ENCODE results near the gene STAG3.
"Not testable (repeated sequence)": the region's sequence is repeated elsewhere in the genome, so short reads cannot be mapped to it uniquely, and the experiment has no call there.

Gene STAG3

DNA sequence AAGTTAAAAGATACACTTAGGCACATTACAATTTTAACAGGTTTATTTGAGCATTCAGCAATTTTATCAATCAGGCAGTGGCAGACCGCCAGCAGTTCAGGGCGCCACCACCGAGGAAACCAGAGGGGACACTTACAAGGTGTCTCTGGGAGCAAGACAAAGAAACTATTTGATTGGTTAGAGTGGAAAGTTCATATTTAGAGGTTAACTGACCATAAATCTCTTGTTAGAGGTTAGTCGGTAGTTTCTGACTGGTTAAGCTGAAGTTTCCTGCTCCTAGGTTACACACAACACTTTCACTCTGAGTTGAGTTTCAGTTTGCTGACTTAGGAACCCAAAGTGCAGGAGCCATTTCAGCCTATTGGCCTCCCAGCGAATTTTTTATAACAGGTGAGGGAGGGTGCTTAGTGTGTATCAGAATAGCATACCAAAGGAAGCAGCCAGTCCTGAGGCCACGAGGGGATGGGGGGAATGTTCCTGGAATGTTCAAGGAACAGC, 31.2 kb downstream of the STAG3 start:
- H3K36me3 Mint-ChIP-seq (ENCODE audit: low read depth) = no peaks in the 10 kb centered on the region
- H3K4me1 Mint-ChIP-seq (ENCODE audit: low read depth) = peaks cover 51% of the 10 kb centered on the region
- no peaks in the 10 kb centered on the region for H3K9me3 Mint-ChIP-seq
- peak overlapping the region; percentile 82 for H3K27ac Mint-ChIP-seq
- no peaks in the 10 kb centered on the region for H3K27me3 Mint-ChIP-seq
- H3K4me3 Mint-ChIP-seq = peak overlapping the region; percentile 64

DNA sequence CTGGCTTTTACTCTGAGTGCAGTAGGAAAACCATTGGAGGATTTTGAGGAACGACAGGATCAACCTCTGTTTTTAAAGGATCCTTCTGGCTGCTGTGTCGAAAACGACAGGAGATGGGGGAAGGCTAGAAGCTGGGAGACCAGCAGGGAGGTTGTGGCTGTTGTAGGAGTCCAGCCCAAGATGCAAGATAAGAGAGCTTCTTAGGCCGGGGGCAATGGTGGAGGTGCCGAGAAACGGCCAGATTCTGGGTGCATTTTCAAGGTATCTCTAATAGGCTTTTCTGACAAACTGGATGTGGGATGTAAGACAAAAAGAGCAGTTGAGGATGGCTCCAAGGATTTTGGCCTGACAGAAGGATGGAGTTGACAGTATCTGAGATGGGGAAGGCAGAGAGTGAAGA, 31.8 kb downstream of the STAG3 start:
- Mint-ChIP-seq H3K9me3 (no peaks in the 10 kb centered on the region), H3K27me3 (no peaks in the 10 kb centered on the region), H3K27ac (peak overlapping the region; percentile 65), H3K36me3 (ENCODE audit: low read depth) (no peaks in the 10 kb centered on the region), H3K4me3 (peak overlapping the region; percentile 64), H3K4me1 (ENCODE audit: low read depth) (peaks cover 56% of the 10 kb centered on the region)

DNA sequence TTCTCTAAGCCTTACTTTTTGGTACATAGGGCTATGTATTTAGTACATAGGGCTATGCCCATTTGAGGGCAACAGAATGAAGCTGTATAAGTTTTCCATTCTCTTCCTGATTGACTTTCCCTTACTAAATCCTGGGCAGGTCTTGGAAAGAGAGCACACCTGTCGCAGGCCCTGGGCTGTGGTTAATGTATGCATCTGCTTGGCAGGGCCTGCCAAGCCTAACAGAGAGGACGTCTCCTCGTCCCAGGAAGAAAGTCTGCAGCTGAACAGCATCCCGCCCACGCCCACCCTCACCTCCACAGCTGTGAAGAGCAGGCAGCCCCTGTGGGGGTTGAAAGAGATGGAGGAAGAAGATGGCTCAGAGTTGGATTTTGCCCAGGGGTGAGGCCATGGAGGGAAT, 33.1 kb downstream of the STAG3 start:
- peak overlapping the region; percentile 77 for H3K4me3 Mint-ChIP-seq
- H3K36me3 Mint-ChIP-seq (ENCODE audit: low read depth) = no peaks in the 10 kb centered on the region
- no peaks in the 10 kb centered on the region for H3K27me3 Mint-ChIP-seq
- no peaks in the 10 kb centered on the region for H3K9me3 Mint-ChIP-seq
- no peak overlapping the region for H3K27ac Mint-ChIP-seq
- H3K4me1 Mint-ChIP-seq (ENCODE audit: low read depth) = peaks cover 69% of the 10 kb centered on the region

DNA sequence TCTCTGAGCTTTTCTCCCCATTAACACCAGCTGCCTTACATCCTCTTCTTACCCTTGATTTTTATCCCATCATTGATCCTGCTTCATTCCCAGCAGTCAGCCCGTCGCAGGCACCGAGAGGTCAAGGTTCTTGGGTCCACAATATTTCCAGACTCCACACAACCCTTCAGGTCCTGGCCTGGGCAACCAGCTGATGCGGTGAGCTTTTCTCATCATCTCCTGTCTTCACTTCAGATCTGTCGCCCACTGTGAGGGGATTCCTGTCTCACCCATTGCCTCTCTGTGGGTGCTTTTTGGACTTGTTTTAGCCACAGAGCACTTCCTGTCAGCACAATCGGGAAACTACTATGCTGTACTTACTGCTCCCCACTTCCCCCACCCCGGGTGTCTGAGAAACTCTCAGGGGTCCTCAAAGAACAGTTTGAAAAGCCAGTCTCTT, 33.6 kb downstream of the STAG3 start:
- H3K36me3 Mint-ChIP-seq (ENCODE audit: low read depth) = no peaks in the 10 kb centered on the region
- peaks cover 73% of the 10 kb centered on the region for H3K4me1 Mint-ChIP-seq (ENCODE audit: low read depth)

DNA sequence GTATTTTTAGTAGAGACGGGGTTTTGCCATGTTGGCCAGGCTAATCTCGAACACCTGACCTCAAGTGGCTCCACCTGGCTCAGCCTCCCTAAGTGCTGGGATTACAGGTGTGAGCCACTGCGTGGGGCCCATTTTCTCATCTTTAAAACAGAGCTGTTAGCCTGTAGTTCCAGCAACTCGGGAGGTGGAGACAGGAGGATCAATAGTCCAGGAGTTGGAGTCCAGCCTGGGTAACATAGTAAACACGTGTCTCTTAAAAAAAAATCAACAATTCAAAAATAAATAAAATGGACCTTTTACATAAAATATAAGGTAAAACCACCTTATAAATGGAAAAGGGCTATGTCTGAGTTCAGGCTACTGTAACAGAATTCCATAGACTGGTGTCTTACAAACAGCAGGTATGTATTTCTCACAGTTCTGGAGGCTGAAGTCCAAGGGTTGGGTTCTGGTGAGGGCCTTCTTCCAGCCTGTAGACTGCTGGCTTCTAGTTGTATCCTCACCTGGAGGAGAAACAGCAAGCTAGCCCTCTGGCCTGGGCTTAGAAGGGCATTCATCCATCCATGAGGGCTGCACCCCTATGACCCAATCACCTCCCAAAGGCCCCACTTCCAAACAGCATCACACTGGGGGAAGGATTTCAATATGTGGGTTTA, 35.0 kb downstream of the STAG3 start:
- Mint-ChIP-seq H3K4me3 (no peak overlapping the region), H3K27me3 (no peaks in the 10 kb centered on the region), H3K36me3 (ENCODE audit: low read depth) (no peaks in the 10 kb centered on the region), H3K9me3 (no peaks in the 10 kb centered on the region), H3K4me1 (ENCODE audit: low read depth) (peaks cover 87% of the 10 kb centered on the region), H3K27ac (no peak overlapping the region)

More for the DNA sequence above, 33.6 kb downstream of the STAG3 start:
- Mint-ChIP-seq H3K4me3 (peak overlapping the region; percentile 77), H3K27ac (peak overlapping the region; percentile 87), H3K9me3 (no peaks in the 10 kb centered on the region), H3K27me3 (no peaks in the 10 kb centered on the region)

DNA sequence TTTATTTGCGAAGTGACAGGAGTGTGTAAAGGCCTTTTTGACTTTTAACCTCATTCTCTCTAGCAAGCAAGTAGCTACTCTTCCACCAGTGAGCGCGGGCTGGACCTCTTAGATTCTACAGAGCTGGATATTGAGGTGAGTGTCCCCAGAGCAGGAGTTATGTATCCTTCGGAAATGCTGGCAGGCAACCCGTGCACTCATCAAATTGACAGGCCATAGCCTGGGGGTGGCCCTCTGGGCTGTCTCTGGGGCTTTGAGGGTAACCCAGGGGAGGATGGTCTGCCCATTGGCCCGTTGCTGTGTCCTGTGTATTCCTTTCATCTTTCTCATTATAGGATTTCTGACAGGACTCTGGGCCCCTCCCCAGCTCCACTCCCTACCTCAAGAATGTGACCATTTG, 36.0 kb downstream of the STAG3 start:
- no peak overlapping the region for H3K4me3 Mint-ChIP-seq
- H3K27ac Mint-ChIP-seq = no peak overlapping the region
- no peaks in the 10 kb centered on the region for H3K36me3 Mint-ChIP-seq (ENCODE audit: low read depth)
- peaks cover 83% of the 10 kb centered on the region for H3K4me1 Mint-ChIP-seq (ENCODE audit: low read depth)
- H3K9me3 Mint-ChIP-seq = no peaks in the 10 kb centered on the region
- H3K27me3 Mint-ChIP-seq = no peaks in the 10 kb centered on the region

DNA sequence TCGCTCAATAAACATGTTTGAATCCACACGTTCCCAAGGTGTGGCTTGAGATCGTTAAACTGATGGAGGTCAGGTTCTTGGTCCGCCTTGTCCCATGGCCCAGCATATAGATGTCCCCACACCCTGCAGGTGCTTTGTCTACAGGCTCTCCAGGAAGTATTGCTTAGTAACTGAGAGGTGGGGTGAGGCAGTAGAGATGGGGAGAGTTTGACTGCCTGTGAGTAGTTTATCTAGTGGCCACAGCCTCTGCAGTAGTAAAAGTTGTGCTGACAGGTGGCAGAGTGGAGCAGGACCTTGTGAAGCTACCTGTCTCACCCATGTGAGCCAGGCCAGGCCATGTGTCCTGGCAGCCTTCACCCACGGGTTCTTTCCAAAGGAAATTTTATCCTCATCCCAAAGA, 36.6 kb downstream of the STAG3 start:
- not testable (repeated sequence) for H3K36me3 Mint-ChIP-seq (ENCODE audit: low read depth); H3K27me3 Mint-ChIP-seq; H3K4me3 Mint-ChIP-seq; H3K9me3 Mint-ChIP-seq
- peaks cover 83% of the 10 kb centered on the region for H3K4me1 Mint-ChIP-seq (ENCODE audit: low read depth)
- peak overlapping the region; percentile 38 for H3K27ac Mint-ChIP-seq

DNA sequence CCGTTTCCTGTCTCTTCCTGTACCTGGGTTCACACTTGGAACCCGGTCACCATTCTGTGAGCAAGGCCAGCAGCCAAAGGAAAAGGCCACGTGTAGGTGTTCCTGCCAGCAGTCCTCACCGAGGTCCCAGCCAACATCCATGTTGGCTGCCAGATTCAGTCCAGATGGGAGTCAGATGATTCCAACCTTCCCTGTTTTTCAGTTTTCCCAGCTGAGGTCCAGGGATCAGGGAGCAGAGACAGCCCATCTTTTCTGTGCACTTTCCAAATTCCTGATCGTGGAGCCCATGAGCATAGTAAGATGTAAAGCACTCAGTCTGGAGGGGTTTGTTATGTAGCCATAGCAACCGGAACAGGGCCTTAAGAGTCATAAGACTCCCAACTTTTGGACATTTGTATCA, 38.2 kb downstream of the STAG3 start:
- peaks cover 74% of the 10 kb centered on the region for H3K4me1 Mint-ChIP-seq (ENCODE audit: low read depth)
- no peaks in the 10 kb centered on the region for H3K9me3 Mint-ChIP-seq
- H3K36me3 Mint-ChIP-seq (ENCODE audit: low read depth) = peaks cover 5% of the 10 kb centered on the region
- no peak overlapping the region for H3K4me3 Mint-ChIP-seq
- H3K27me3 Mint-ChIP-seq = no peaks in the 10 kb centered on the region
- H3K27ac Mint-ChIP-seq = no peak overlapping the region

DNA sequence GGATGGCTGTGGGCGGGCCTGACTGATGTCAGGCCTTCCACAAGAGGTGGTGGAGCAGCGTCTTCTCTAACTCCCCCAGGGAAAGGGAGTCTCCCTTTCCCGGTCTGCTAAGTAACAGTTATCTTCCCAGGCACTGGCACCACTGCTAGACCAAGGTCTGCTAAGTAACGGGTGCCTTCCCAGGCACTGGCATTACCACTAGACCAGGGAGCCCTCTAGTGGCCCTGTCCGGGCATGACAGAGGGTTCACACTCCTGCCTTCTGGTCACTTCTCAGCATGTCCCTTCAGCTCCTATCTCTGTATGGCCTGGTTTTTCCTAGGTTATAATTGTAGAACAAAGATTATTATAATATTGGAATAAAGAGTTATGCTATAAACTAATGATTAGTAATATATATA, 40.2 kb downstream of the STAG3 start:
- not testable (repeated sequence) for H3K27ac Mint-ChIP-seq, H3K27me3 Mint-ChIP-seq, H3K9me3 Mint-ChIP-seq
- H3K36me3 Mint-ChIP-seq (ENCODE audit: low read depth) = peaks cover 26% of the 10 kb centered on the region
- peak overlapping the region; percentile 64 for H3K4me3 Mint-ChIP-seq
- H3K4me1 Mint-ChIP-seq (ENCODE audit: low read depth) = peaks cover 80% of the 10 kb centered on the region

DNA sequence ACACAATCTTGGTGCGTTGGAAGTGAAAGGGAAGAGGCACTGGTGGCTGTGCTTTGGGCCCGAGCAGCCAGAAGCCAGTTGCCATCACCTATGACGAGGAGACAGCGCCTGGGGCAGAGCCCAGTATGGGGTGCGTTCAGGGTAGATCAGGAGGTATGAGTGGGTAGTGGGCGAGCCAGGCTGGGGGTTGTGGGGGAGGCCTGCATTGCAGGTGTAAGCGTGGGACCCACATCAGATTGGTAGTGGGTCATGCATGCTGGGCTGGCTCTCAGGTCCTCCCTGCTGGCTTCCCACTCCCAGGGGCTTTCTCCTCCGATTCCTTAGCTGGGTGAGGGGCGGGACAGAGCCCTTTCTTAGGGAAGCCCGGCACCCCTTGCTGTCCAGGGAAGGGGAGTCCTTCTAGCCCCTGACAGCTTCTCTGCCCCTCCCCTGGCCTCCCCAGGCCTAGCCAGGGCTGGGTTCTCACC, 41.6 kb downstream of the STAG3 start:
- Mint-ChIP-seq H3K9me3 (no peaks in the 10 kb centered on the region), H3K4me1 (ENCODE audit: low read depth) (peaks cover 83% of the 10 kb centered on the region), H3K4me3 (peak overlapping the region; percentile 95), H3K27ac (peak overlapping the region; percentile 92), H3K27me3 (no peaks in the 10 kb centered on the region), H3K36me3 (ENCODE audit: low read depth) (peaks cover 36% of the 10 kb centered on the region)

DNA sequence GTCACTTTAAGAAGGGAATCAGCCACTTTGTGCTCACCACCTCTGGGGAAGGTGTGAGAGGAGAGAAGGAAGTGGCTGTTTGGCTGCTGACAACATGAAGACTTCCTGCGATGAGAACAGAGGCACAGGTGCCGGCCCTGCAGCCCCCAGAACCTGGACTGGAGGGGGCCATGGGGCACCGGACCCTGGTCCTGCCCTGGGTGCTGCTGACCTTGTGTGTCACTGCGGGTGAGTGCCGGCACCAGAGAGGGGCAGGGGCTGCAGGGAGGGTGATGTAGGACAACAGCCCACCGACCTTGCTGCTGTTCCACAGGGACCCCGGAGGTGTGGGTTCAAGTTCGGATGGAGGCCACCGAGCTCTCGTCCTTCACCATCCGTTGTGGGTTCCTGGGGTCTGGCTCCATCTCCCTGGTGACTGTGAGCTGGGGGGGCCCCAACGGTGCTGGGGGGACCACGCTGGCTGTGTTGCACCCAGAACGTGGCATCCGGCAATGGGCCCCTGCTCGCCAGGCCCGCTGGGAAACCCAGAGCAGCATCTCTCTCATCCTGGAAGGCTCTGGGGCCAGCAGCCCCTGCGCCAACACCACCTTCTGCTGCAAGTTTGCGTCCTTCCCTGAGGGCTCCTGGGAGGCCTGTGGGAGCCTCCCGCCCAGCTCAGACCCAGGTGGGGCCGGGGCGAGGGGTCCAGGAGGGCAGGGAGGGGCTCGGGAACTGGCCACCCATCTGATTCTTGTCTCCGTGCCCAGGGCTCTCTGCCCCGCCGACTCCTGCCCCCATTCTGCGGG, 42.3 kb downstream of the STAG3 start, which contains the start of gene PVRIG:
Gene PVRIG (plus strand): TSS at position 149 of the 785 bp plus-strand sequence. CDS start 22 bp downstream, at position 171.
- peaks cover 83% of the 10 kb centered on the region for H3K4me1 Mint-ChIP-seq (ENCODE audit: low read depth)
- H3K27ac Mint-ChIP-seq = peak within 1 kb of the TSS; percentile 92
- H3K9me3 Mint-ChIP-seq, H3K27me3 Mint-ChIP-seq: not testable (repeated sequence)
- peaks cover 38% of the 10 kb centered on the region for H3K36me3 Mint-ChIP-seq (ENCODE audit: low read depth)
- peak within 1 kb of the TSS; percentile 95 for H3K4me3 Mint-ChIP-seq

DNA sequence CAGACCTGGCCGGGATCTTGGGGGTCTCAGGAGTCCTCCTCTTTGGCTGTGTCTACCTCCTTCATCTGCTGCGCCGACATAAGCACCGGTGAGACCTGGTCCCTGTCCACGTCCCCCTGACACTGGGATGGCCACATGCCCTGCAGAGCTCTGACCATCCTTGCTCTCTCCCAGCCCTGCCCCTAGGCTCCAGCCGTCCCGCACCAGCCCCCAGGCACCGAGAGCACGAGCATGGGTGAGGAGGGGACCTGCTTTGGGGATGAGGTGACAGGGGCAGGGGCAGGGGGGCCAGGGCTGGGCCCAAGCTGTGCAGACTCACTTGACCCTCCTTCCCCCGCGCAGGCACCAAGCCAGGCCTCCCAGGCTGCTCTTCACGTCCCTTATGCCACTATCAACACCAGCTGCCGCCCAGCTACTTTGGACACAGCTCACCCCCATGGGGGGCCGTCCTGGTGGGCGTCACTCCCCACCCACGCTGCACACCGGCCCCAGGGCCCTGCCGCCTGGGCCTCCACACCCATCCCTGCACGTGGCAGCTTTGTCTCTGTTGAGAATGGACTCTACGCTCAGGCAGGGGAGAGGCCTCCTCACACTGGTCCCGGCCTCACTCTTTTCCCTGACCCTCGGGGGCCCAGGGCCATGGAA, 43.0 kb downstream of the STAG3 start:
- Mint-ChIP-seq H3K36me3 (ENCODE audit: low read depth) (peaks cover 44% of the 10 kb centered on the region), H3K27ac (peak overlapping the region; percentile 92), H3K27me3 (no peaks in the 10 kb centered on the region), H3K9me3 (no peaks in the 10 kb centered on the region), H3K4me3 (peak overlapping the region; percentile 95), H3K4me1 (ENCODE audit: low read depth) (peaks cover 82% of the 10 kb centered on the region)

DNA sequence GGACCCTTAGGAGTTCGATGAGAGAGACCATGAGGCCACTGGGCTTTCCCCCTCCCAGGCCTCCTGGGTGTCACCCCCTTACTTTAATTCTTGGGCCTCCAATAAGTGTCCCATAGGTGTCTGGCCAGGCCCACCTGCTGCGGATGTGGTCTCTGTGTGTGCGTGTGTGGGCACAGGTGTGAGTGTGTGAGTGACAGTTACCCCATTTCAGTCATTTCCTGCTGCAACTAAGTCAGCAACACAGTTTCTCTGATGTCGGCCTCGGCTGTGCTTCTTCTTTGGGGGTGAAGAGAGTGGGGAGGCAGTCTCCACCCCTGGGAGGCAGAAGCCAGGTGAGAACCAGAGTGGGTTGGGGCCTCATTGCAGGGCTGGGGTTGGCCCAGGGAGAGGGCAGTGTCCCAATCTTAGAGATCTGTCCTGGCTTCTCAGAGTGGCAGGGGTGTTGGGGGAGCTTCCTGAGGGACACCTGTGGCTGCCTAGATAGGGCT, 43.6 kb downstream of the STAG3 start:
- Mint-ChIP-seq H3K36me3 (ENCODE audit: low read depth) (peaks cover 44% of the 10 kb centered on the region), H3K27me3 (no peaks in the 10 kb centered on the region), H3K4me1 (ENCODE audit: low read depth) (peaks cover 78% of the 10 kb centered on the region)

DNA sequence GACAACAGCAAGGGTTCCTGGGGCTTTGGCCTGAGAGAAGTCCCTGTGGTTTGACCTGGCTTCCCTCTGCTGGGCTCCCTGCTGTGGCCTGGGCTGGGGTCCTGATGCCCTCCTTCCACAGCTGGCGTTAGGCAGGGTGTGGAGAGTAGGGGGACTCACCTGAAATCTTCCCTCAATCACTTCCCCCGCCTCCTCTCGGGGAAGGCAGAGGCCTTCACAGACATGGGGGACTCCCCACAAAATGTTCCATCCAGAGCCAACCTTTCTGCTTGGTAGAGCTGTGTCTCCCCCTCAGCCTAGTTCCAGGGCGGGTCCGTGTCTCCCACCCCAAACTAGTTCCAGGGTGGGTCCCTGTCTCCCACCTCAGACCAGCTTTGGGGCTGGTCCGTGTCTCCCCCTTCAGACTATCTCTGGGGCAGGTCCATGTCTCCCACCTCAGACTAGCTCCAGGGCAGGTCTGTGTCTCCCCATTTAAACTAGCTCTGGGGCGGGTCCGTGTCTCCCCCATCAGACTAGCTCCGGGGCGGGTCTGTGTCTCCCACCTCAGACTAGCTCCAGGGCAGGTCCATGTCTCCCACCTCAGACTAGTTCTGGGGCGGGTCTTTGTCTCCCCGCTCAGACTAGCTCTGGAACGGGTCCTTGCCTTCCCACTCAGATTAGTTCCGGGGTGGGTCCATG, 44.2 kb downstream of the STAG3 start:
- peaks cover 44% of the 10 kb centered on the region for H3K36me3 Mint-ChIP-seq (ENCODE audit: low read depth)
- H3K4me1 Mint-ChIP-seq (ENCODE audit: low read depth) = peaks cover 71% of the 10 kb centered on the region
- no peaks in the 10 kb centered on the region for H3K27me3 Mint-ChIP-seq
- H3K4me3 Mint-ChIP-seq = peak overlapping the region; percentile 95
- no peaks in the 10 kb centered on the region for H3K9me3 Mint-ChIP-seq
- peak overlapping the region; percentile 92 for H3K27ac Mint-ChIP-seq

More for the DNA sequence above, 43.6 kb downstream of the STAG3 start:
- H3K9me3 Mint-ChIP-seq = no peaks in the 10 kb centered on the region
- H3K27ac Mint-ChIP-seq = peak overlapping the region; percentile 92
- peak overlapping the region; percentile 95 for H3K4me3 Mint-ChIP-seq
